ENCODE results near the gene NEMP1. TPM values are rescaled to one million over a fixed set of nuclear protein-coding genes. Genes with fewer than 3 reads are reported as not detected.

The NEMP1 gene
- total and polyA plus RNA-seq, 4 donors: 1.4 to 10.9 (median 3.2) TPM

DNA sequence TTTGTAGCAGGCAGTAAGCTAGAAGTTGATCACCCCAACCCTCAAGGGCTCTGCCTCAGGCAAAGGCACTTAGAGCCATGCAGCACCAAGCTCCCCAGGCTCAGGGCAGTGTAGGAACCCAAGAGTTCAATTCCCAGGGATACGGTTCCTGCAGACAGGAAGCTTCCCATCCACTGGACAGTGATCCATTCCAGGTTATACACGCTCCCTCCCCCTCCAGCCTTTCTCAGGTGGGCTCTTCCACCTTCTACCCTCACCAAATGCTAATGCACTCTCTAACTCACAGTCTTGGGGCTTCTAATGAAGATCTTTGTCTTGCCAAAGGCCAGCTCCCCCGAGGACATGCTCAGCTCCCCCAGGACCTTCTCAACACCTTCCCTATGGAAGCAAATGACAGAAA, 41.3 kb downstream of the NEMP1 start (continued):
- TF ChIP-seq REST (IDR thresholded peaks at IDR 0.05): no peak

GRCh38 chr12:57033431-57033830, 45.2 kb downstream of the NEMP1 start:
- H3K27me3 ChIP-seq (ENCODE audit: control insufficient read depth in 4 of 4, insufficient read depth in 4 of 4, low read length in 3 of 4): no peaks in the 10 kb centered on the region
- 96% methylated on average over 3 of the region's 3 CpGs for WGBS
- no peak for DNase-seq (ENCODE audit: low spot score)
- H3K9ac ChIP-seq (ENCODE audit: low read depth in 1 of 2, low read length in 2 of 2): no peak overlapping the region
- no peaks in the 10 kb centered on the region for H3K9me3 ChIP-seq (ENCODE audit: control insufficient read depth in 4 of 4, low read length in 3 of 4)
- TF ChIP-seq, protein P1, sequence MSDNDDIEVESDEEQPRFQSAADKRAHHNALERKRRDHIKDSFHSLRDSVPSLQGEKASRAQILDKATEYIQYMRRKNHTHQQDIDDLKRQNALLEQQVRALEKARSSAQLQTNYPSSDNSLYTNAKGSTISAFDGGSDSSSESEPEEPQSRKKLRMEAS (IDR thresholded peaks at IDR 0.05): no peak
- TF ChIP-seq RAD21 (IDR thresholded peaks at IDR 0.05) (no peak), YY1 (IDR thresholded peaks at IDR 0.05) (no peak), RXRA (IDR thresholded peaks at IDR 0.05) (no peak), NR2F2 (IDR thresholded peaks at IDR 0.05) (no peak), EGR1 (IDR thresholded peaks at IDR 0.05; ENCODE audit: low read depth in 2 of 2) (no peak), FOXA1 (IDR thresholded peaks at IDR 0.05) (no peak), JUND (IDR thresholded peaks at IDR 0.05) (no peak), FOXA2 (IDR thresholded peaks at IDR 0.05) (no peak), HNF4G (IDR thresholded peaks at IDR 0.05) (no peak), ATF3 (IDR thresholded peaks at IDR 0.05) (no peak), HNF4A (conservative IDR thresholded peaks at IDR 0.05) (no peak), TAF1 (conservative IDR thresholded peaks at IDR 0.05) (no peak), GABPA (IDR thresholded peaks at IDR 0.05 in 1 of 2, conservative IDR thresholded peaks at IDR 0.05 in 1 of 2) (no peak)
- TF ChIP-seq, protein P2, sequence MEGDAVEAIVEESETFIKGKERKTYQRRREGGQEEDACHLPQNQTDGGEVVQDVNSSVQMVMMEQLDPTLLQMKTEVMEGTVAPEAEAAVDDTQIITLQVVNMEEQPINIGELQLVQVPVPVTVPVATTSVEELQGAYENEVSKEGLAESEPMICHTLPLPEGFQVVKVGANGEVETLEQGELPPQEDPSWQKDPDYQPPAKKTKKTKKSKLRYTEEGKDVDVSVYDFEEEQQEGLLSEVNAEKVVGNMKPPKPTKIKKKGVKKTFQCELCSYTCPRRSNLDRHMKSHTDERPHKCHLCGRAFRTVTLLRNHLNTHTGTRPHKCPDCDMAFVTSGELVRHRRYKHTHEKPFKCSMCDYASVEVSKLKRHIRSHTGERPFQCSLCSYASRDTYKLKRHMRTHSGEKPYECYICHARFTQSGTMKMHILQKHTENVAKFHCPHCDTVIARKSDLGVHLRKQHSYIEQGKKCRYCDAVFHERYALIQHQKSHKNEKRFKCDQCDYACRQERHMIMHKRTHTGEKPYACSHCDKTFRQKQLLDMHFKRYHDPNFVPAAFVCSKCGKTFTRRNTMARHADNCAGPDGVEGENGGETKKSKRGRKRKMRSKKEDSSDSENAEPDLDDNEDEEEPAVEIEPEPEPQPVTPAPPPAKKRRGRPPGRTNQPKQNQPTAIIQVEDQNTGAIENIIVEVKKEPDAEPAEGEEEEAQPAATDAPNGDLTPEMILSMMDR (IDR thresholded peaks at IDR 0.05; ENCODE audit: low read depth, low read length, missing input control): no peak
- H3K27ac ChIP-seq (ENCODE audit: low read depth in 1 of 2, low read length in 2 of 2): no peak overlapping the region
- no peaks in the 10 kb centered on the region for H3K36me3 ChIP-seq (ENCODE audit: control insufficient read depth in 4 of 4, insufficient read depth in 3 of 4, low read depth in 1 of 4, low read length in 3 of 4)
- H3K4me1 ChIP-seq (ENCODE audit: control insufficient read depth in 4 of 4, insufficient read depth in 4 of 4, low read length in 3 of 4): no peaks in the 10 kb centered on the region
- H3K4me3 ChIP-seq (ENCODE audit: low read depth in 1 of 3, low read length in 3 of 3): no peak overlapping the region

GRCh38 chr12:57031789-57032188, 46.8 kb downstream of the NEMP1 start:
- Histone ChIP-seq H3K36me3 (ENCODE audit: control insufficient read depth in 4 of 4, insufficient read depth in 3 of 4, low read depth in 1 of 4, low read length in 3 of 4) (no peaks in the 10 kb centered on the region), H3K27ac (ENCODE audit: low read depth in 1 of 2, low read length in 2 of 2) (no peak overlapping the region)

More at GRCh38 chr12:57031789-57032188, 46.8 kb downstream of the NEMP1 start:
- Histone ChIP-seq H3K4me3 (ENCODE audit: low read depth in 1 of 3, low read length in 3 of 3) (no peak overlapping the region), H3K9me3 (ENCODE audit: control insufficient read depth in 4 of 4, low read length in 3 of 4) (no peaks in the 10 kb centered on the region), H3K9ac (ENCODE audit: low read depth in 1 of 2, low read length in 2 of 2) (no peak overlapping the region), H3K4me1 (ENCODE audit: control insufficient read depth in 4 of 4, insufficient read depth in 4 of 4, low read length in 3 of 4) (no peaks in the 10 kb centered on the region), H3K27me3 (ENCODE audit: control insufficient read depth in 4 of 4, insufficient read depth in 4 of 4, low read length in 3 of 4) (no peaks in the 10 kb centered on the region)
- WGBS: 90% methylated on average over 7 of the region's 7 CpGs
- DNase-seq (ENCODE audit: low spot score): no peak
- TF ChIP-seq YY1 (IDR thresholded peaks at IDR 0.05) (no peak), NR2F2 (IDR thresholded peaks at IDR 0.05) (no peak)

Measured in liver (tissue), 9 donors.